ENCODE data around the gene RNF112.

Gene RNF112

GRCh38 chr17:19374136-19374535, 36.9 kb upstream of the RNF112 start:
- DNase-seq (ENCODE audit: low spot score): no peak

DNA sequence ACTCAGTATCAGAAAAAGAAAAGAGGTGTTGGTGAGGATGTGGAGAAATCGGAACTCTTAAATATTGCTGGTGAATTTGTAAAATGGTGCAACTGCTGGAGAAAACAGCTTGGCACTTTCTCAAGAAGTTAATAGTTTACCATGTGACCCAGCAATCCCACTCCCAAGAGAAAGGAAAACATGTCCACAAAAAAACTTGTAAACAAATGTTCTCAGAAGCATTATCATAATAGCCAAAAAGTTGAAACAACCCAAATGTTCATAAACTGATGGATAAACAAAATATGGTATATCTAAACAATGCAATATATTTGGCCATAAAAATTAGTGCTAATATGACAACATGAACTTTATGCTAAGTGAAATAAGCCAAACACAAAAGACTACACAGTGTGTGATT, 35.3 kb upstream of the RNF112 start:
- DNase-seq (ENCODE audit: low spot score): no peak

DNA sequence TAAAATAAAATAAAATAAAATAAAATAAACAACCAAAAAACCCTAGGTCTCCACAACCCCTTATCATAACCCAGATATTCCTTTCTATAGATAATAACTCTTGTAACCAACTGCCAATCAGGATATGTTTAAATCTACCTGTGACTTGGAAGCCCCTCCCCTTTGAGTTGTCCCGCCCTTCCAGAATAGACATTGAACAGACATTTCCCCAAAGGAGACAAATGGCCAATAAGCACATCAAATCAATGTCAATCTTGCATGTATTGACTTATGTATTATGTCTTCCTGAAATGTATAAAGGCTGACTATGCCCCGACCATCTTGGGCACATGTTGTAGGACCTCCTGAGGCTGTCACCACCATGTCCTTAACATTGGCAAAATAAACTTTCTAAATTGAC, 34.2 kb upstream of the RNF112 start:
- DNase-seq (ENCODE audit: low spot score): no peak

GRCh38 chr17:19377602-19378415, 33.2 kb upstream of the RNF112 start:
- peak; percentile 100 for DNase-seq (ENCODE audit: low spot score)

- DNase-seq (ENCODE audit: low spot score): no peak
Observed at GRCh38 chr17:19378416-19379360, 32.3 kb upstream of the RNF112 start, which contains the start of gene MAPK7. MAPK7 (plus strand) TSS chr17:19378498; CDS start chr17:19378901, 403 bp downstream.

- DNase-seq (ENCODE audit: low spot score): no peak
Observed at GRCh38 chr17:19379361-19380065, 31.5 kb upstream of the RNF112 start.

DNA sequence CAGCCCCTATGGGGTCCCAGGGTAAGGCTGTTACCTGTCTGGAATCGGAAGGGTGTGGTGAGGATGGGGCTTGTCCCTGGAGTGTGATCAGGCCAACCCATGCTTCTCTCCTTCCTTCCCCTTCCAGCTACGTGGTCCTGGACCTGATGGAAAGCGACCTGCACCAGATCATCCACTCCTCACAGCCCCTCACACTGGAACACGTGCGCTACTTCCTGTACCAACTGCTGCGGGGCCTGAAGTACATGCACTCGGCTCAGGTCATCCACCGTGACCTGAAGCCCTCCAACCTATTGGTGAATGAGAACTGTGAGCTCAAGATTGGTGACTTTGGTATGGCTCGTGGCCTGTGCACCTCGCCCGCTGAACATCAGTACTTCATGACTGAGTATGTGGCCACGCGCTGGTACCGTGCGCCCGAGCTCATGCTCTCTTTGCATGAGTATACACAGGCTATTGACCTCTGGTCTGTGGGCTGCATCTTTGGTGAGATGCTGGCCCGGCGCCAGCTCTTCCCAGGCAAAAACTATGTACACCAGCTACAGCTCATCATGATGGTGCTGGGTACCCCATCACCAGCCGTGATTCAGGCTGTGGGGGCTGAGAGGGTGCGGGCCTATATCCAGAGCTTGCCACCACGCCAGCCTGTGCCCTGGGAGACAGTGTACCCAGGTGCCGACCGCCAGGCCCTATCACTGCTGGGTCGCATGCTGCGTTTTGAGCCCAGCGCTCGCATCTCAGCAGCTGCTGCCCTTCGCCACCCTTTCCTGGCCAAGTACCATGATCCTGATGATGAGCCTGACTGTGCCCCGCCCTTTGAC, 30.3 kb upstream of the RNF112 start:
- DNase-seq (ENCODE audit: low spot score): no peak

DNA sequence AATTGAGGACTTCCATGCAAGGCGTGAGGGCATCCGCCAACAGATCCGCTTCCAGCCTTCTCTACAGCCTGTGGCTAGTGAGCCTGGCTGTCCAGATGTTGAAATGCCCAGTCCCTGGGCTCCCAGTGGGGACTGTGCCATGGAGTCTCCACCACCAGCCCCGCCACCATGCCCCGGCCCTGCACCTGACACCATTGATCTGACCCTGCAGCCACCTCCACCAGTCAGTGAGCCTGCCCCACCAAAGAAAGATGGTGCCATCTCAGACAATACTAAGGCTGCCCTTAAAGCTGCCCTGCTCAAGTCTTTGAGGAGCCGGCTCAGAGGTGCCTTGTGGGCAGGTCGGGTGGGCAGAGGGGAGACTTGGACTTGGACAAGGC, 29.7 kb upstream of the RNF112 start:
- no peak for DNase-seq (ENCODE audit: low spot score)

DNA sequence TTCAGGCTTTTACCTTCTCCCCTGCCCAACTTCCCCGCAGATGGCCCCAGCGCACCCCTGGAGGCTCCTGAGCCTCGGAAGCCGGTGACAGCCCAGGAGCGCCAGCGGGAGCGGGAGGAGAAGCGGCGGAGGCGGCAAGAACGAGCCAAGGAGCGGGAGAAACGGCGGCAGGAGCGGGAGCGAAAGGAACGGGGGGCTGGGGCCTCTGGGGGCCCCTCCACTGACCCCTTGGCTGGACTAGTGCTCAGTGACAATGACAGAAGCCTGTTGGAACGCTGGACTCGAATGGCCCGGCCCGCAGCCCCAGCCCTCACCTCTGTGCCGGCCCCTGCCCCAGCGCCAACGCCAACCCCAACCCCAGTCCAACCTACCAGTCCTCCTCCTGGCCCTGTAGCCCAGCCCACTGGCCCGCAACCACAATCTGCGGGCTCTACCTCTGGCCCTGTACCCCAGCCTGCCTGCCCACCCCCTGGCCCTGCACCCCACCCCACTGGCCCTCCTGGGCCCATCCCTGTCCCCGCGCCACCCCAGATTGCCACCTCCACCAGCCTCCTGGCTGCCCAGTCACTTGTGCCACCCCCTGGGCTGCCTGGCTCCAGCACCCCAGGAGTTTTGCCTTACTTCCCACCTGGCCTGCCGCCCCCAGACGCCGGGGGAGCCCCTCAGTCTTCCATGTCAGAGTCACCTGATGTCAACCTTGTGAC, 29.1 kb upstream of the RNF112 start:
- no peak for DNase-seq (ENCODE audit: low spot score)

- DNase-seq (ENCODE audit: low spot score): no peak
Observed at GRCh38 chr17:19382531-19383444, 28.2 kb upstream of the RNF112 start.

GRCh38 chr17:19383681-19384470, 27.2 kb upstream of the RNF112 start:
- DNase-seq (ENCODE audit: low spot score): no peak

GRCh38 chr17:19384723-19385391, 26.2 kb upstream of the RNF112 start:
- no peak for DNase-seq (ENCODE audit: low spot score)

DNA sequence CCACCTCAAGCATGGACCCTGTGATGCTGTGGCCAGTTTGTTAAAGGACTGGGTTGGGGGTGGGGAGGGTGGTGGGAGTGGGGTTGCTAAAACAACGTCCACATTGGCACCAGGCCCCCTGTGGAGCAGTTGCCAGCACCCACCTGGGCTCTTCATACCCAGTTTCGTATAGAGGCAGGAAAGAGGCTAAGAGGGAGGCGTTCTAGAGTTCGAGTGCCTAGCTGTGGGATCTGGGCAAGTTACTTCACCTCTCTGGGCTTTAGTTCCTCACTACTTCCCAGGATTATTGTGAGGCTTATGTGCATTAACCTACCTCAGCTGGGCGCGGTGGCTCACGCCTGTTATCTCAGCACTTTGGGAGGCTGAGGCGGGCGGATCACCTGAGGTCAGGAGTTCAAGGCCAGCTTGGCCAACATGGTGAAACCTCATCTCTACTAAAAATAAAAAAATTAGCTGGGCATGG, 25.5 kb upstream of the RNF112 start:
- DNase-seq (ENCODE audit: low spot score): no peak

- DNase-seq (ENCODE audit: low spot score): no peak
Observed at GRCh38 chr17:19386051-19386929, 24.7 kb upstream of the RNF112 start.

- DNase-seq (ENCODE audit: low spot score): no peak
Observed at GRCh38 chr17:19386974-19387920, 23.8 kb upstream of the RNF112 start, which contains the start of gene MFAP4. MFAP4 (minus strand) TSS chr17:19387190; CDS start chr17:19387155, 35 bp downstream.
